ENCODE data around the gene PQBP1.

Gene PQBP1

GRCh38 chrX:48894891-48895290 is 2.8 kb upstream of the PQBP1 start:
- DNase-seq (ENCODE audit: extremely low read depth, low read depth) = no peak
- TF ChIP-seq CTCF (IDR thresholded peaks at IDR 0.05; ENCODE audit: low read depth, low read length) = no peak

- DNase-seq (ENCODE audit: extremely low read depth, low read depth) = no peak
- TF ChIP-seq CTCF (IDR thresholded peaks at IDR 0.05; ENCODE audit: low read depth, low read length) = no peak
Measured at GRCh38 chrX:48896611-48897011, 1.1 kb upstream of the PQBP1 start.

- no peak for TF ChIP-seq CTCF (IDR thresholded peaks at IDR 0.05; ENCODE audit: low read depth, low read length)
- DNase-seq (ENCODE audit: extremely low read depth, low read depth) = no peak
Measured at GRCh38 chrX:48897157-48897624, 539 bp upstream of the PQBP1 start.

GRCh38 chrX:48899078-48899410 is 1.3 kb downstream of the PQBP1 start:
- no peak for DNase-seq (ENCODE audit: extremely low read depth, low read depth)
- TF ChIP-seq CTCF (IDR thresholded peaks at IDR 0.05; ENCODE audit: low read depth, low read length) = no peak

GRCh38 chrX:48901069-48901468 is 3.3 kb downstream of the PQBP1 start:
- DNase-seq (ENCODE audit: extremely low read depth, low read depth) = no peak
- no peak for TF ChIP-seq CTCF (IDR thresholded peaks at IDR 0.05; ENCODE audit: low read depth, low read length)

- no peak for TF ChIP-seq CTCF (IDR thresholded peaks at IDR 0.05; ENCODE audit: low read depth, low read length)
- DNase-seq (ENCODE audit: extremely low read depth, low read depth) = no peak
Measured at GRCh38 chrX:48902135-48902534, 4.4 kb downstream of the PQBP1 start.

GRCh38 chrX:48902776-48903175 is 5.0 kb downstream of the PQBP1 start:
- no peak for TF ChIP-seq CTCF (IDR thresholded peaks at IDR 0.05; ENCODE audit: low read depth, low read length)
- no peak for DNase-seq (ENCODE audit: extremely low read depth, low read depth)

All from AG09319 (cell line).